ENCODE data around the gene ZDHHC17.

DNA sequence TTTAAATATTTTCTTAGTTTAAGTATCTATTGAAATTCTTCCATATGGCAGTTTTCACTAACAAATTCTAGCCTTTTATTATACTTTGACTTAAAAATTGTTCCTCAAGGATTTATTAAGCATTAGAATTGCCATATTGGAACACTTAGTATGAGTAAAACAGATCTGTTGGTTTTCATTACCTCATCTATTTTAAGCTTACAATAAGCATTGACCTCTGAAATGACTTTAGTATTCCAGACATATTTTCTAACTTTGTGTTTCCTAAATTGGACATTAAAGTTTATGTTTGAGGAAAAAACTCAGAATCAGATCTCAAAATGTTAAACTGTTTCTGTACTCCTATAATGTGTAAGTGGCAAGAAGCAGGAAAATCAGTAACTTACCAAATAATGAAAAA is 66.5 kb downstream of the ZDHHC17 start:
- TF ChIP-seq, protein P1, sequence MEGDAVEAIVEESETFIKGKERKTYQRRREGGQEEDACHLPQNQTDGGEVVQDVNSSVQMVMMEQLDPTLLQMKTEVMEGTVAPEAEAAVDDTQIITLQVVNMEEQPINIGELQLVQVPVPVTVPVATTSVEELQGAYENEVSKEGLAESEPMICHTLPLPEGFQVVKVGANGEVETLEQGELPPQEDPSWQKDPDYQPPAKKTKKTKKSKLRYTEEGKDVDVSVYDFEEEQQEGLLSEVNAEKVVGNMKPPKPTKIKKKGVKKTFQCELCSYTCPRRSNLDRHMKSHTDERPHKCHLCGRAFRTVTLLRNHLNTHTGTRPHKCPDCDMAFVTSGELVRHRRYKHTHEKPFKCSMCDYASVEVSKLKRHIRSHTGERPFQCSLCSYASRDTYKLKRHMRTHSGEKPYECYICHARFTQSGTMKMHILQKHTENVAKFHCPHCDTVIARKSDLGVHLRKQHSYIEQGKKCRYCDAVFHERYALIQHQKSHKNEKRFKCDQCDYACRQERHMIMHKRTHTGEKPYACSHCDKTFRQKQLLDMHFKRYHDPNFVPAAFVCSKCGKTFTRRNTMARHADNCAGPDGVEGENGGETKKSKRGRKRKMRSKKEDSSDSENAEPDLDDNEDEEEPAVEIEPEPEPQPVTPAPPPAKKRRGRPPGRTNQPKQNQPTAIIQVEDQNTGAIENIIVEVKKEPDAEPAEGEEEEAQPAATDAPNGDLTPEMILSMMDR (conservative IDR thresholded peaks at IDR 0.05 in 1 of 2, IDR thresholded peaks at IDR 0.05 in 1 of 2; ENCODE audit: low read depth in 1 of 2, low read length in 2 of 2) = no peak
- no peak for TF ChIP-seq EZH2 (IDR thresholded peaks at IDR 0.05; ENCODE audit: low read length, missing control alignments)
